H1 (cell line): Measurements from ENCODE around the gene CCDC152.

Experiments used
- CHD2 ChIP-seq: IDR thresholded peaks from 2 replicates; pipeline ENCODE4 v1.6.1; 2012; ENCODE audit warnings: low read length, improper control_type of control experiment
- TF ChIP-seq, protein P1 (sequence below), 3 experiments: IDR thresholded peaks; 1 replicate in 2 of 3; 2 replicates in 1 of 3; pipeline versions ENCODE4 v1.5.1 to v1.6.1; 2011; ENCODE audit warnings: low read length in 3 of 3, mild to moderate bottlenecking in 3 of 3, inconsistent platforms in 2 of 3, low read depth in 1 of 3, moderate library complexity in 1 of 3; ENCODE audit not compliant: insufficient read depth in 1 of 3; ENCODE audit errors: control extremely low read depth in 1 of 3

DNA sequence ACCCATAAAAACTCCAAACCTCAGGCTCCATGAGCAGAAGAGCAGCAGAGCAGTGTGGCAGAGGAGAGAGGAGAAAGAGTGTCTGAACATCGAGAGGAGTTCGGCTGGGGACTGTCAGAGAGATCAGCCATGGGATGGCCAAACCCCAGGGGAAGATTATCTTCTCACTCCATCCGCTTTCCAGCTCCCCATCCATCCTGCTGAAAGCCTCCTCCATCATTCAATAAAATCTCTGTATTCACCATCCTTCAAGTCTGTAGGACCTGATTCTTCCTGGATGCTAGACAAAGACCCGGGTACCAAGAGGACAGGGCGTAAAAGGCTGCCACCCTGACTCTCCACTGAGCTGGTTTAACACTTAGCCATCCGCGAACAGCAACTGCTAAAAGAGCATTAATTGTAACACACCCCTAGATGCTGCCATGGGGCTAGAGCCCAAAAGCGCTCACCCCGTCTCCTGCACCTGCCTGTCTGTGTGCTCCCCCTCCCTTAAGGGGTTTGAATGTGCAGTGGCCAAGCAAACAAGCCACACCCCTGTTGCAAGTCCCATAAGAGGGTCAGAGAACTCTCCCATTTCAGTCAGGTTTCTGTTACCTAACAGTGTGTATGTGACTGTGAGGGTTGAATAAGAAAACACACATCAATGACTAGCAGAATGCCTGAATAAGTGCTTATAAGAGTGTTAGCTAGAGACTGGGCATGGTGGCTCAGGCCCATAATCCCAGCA, 69.0 kb downstream of the CCDC152 start:
- TF ChIP-seq, protein P1, sequence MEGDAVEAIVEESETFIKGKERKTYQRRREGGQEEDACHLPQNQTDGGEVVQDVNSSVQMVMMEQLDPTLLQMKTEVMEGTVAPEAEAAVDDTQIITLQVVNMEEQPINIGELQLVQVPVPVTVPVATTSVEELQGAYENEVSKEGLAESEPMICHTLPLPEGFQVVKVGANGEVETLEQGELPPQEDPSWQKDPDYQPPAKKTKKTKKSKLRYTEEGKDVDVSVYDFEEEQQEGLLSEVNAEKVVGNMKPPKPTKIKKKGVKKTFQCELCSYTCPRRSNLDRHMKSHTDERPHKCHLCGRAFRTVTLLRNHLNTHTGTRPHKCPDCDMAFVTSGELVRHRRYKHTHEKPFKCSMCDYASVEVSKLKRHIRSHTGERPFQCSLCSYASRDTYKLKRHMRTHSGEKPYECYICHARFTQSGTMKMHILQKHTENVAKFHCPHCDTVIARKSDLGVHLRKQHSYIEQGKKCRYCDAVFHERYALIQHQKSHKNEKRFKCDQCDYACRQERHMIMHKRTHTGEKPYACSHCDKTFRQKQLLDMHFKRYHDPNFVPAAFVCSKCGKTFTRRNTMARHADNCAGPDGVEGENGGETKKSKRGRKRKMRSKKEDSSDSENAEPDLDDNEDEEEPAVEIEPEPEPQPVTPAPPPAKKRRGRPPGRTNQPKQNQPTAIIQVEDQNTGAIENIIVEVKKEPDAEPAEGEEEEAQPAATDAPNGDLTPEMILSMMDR (IDR thresholded peaks at IDR 0.05; ENCODE audit: control extremely low read depth in 1 of 3, insufficient read depth in 1 of 3, low read depth in 1 of 3, low read length in 3 of 3) = no peak
- TF ChIP-seq CHD2 = no peak
